ENCODE results near the gene RAPH1.
"Not testable (repeated sequence)": the region's sequence is repeated elsewhere in the genome, so short reads cannot be mapped to it uniquely, and the experiment has no call there.

RAPH1 gene

GRCh38 chr2:203549406-203549805 is 14.3 kb upstream of the RAPH1 start:
- no peak overlapping the region for H3K4me3 ChIP-seq (ENCODE audit: low read depth, low read length)
- no peak for DNase-seq (ENCODE audit: low read depth)
- TF ChIP-seq CTCF (IDR thresholded peaks at IDR 0.05; ENCODE audit: insufficient read depth, low read depth, low read length, missing control alignments): no peak

- no peak overlapping the region for H3K4me3 ChIP-seq (ENCODE audit: low read depth, low read length)
Observed at GRCh38 chr2:203548887-203549286, 13.8 kb upstream of the RAPH1 start.

GRCh38 chr2:203547356-203547755 is 12.3 kb upstream of the RAPH1 start:
- no peak for DNase-seq (ENCODE audit: low read depth)
- TF ChIP-seq CTCF (IDR thresholded peaks at IDR 0.05; ENCODE audit: insufficient read depth, low read depth, low read length, missing control alignments): no peak
- no peak overlapping the region for H3K4me3 ChIP-seq (ENCODE audit: low read depth, low read length)

More at GRCh38 chr2:203548887-203549286, 13.8 kb upstream of the RAPH1 start:
- TF ChIP-seq CTCF (IDR thresholded peaks at IDR 0.05; ENCODE audit: insufficient read depth, low read depth, low read length, missing control alignments): no peak
- DNase-seq (ENCODE audit: low read depth): no peak

GRCh38 chr2:203544402-203544801 is 9.3 kb upstream of the RAPH1 start:
- no peak for DNase-seq (ENCODE audit: low read depth)
- TF ChIP-seq CTCF (IDR thresholded peaks at IDR 0.05; ENCODE audit: insufficient read depth, low read depth, low read length, missing control alignments): no peak
- H3K4me3 ChIP-seq (ENCODE audit: low read depth, low read length): no peak overlapping the region

GRCh38 chr2:203543898-203544328 is 8.8 kb upstream of the RAPH1 start:
- no peak for TF ChIP-seq CTCF (IDR thresholded peaks at IDR 0.05; ENCODE audit: insufficient read depth, low read depth, low read length, missing control alignments)
- no peak for DNase-seq (ENCODE audit: low read depth)
- H3K4me3 ChIP-seq (ENCODE audit: low read depth, low read length): no peak overlapping the region

GRCh38 chr2:203540598-203540997 is 5.5 kb upstream of the RAPH1 start:
- not testable (repeated sequence) for H3K4me3 ChIP-seq (ENCODE audit: low read depth, low read length); DNase-seq (ENCODE audit: low read depth)

- not testable (repeated sequence) for DNase-seq (ENCODE audit: low read depth)
Observed at GRCh38 chr2:203538237-203538636, 3.1 kb upstream of the RAPH1 start.

GRCh38 chr2:203536586-203536951 is 1.5 kb upstream of the RAPH1 start:
- H3K4me3 ChIP-seq (ENCODE audit: low read depth, low read length); DNase-seq (ENCODE audit: low read depth): not testable (repeated sequence)

More at GRCh38 chr2:203538237-203538636, 3.1 kb upstream of the RAPH1 start:
- H3K4me3 ChIP-seq (ENCODE audit: low read depth, low read length): not testable (repeated sequence)

Measured in GM12865 (cell line).